GM12891 (cell line): ENCODE data around the gene ANG.

Experiments
- POLR2A ChIP-seq: IDR thresholded peaks from 2 replicates; pipeline ENCODE4 v1.6.1; 2011; ENCODE audit warnings: low read depth, low read length, control low read depth
- POLR2AphosphoS5 ChIP-seq: IDR thresholded peaks from 2 replicates; pipeline ENCODE4 v1.6.1; 2011; ENCODE audit warnings: low read depth, low read length, control low read depth

- no peak for TF ChIP-seq POLR2A
- TF ChIP-seq POLR2AphosphoS5 = no peak
These were observed 30.3 kb upstream of the ANG start for GRCh38 chr14:20658246-20658645.
